Measurements from ENCODE around the gene SFXN2.

- no peak for TF ChIP-seq CTCF (IDR thresholded peaks at IDR 0.05 in 4 of 5, conservative IDR thresholded peaks at IDR 0.05 in 1 of 5)
- no peak for TF ChIP-seq POLR2A (IDR thresholded peaks at IDR 0.05)
Observed at GRCh38 chr10:102696736-102697135, 17.7 kb upstream of the SFXN2 start.

All from gastrocnemius medialis (tissue), 4 donors.